ENCODE results near the gene LPP.

Gene LPP

DNA sequence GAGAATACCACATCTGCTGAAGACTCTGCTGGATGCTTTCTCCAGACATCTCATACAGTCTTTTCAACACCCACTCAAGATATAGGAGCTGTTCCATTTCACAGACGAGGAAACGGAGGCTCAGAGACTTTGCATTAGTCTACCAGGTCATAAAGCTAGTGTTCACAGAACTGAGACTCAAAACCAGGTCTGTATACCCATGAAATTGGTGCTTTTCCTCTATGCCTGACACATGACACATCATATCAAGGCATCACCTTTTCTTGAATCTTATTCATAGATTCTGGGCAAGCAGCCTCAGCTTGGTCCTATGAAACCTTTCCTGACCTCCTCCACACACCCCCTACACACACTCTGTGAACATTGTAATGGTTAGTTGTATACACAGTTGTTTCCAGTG lies 101.2 kb downstream of the LPP start:
- DNase-seq: no peak

DNA sequence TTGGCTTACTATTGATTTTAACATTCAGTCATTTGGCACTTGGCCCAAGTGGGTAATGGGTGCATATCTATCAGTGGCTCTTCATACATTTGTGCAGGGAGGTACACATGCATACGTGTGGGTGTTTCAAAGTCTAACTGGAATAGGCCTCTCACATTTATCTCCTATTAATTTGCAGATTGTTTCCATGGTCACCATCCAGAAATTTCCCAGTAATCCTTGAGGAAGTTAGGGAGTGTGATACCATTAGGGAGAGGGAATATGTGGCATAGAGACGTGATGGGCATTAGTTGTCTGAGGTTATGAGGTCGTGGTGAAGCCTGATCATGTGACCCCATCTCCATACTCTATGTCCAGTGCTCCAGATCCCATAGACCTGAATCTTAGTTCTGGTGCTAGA lies 102.8 kb downstream of the LPP start:
- no peak for DNase-seq

DNA sequence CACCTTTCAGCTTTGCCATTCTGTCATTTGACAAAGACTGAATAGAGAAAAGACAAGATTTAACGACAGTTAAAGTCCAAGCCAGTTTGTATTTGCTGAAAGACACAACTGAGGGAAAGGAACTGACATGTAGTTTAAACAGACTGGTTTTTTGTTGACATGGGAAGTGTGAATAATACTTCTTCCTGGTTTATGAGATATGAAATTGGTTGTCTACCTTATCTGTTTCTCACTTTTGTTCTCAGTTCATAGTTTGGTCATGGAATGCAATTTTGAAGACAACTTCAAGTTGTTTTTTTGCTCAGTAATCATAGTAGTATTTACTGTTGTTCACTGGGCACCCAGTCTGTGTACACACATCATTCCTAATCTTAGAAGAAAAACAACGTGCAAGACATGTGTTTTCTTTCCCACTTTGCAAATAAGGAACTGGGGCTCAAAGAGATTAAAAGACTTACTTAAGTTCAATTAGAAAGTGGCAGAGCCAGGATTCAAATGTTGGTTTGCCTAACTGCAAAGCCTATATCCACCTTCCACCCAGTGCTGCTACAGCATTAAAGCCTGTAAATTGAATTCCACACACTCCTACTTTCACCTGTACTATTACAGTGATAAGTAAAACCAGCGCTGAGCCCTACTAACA lies 103.5 kb downstream of the LPP start:
- no peak for DNase-seq

- DNase-seq: no peak
These were observed 105.2 kb downstream of the LPP start for GRCh38 chr3:188259191-188259590.

GRCh38 chr3:188259596-188259995 lies 105.6 kb downstream of the LPP start:
- DNase-seq: no peak

DNA sequence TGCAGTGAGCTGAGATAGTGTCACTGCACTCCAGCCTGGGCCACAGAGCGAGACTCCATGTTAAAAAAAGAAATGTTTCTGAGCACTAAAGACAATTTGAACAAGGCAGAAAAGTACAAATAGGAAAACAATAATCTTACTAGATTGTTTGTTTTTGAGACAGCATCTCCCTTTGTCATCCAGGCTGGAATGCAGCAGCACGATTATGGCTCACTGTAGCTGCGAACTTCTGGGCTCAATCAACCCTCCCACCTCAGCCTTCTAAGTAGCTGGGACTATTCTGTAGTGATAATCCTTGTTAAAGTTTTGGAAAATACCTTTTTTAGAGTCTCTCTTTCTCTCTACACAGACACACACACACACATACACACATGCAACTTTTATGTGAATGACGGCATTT lies 107.1 kb downstream of the LPP start:
- DNase-seq: no peak

- no peak for DNase-seq
These were observed 108.5 kb downstream of the LPP start for GRCh38 chr3:188262488-188262887.

GRCh38 chr3:188262913-188263683 lies 109.1 kb downstream of the LPP start:
- no peak for DNase-seq

- DNase-seq: no peak
These were observed 110.6 kb downstream of the LPP start for GRCh38 chr3:188264226-188265207.

DNA sequence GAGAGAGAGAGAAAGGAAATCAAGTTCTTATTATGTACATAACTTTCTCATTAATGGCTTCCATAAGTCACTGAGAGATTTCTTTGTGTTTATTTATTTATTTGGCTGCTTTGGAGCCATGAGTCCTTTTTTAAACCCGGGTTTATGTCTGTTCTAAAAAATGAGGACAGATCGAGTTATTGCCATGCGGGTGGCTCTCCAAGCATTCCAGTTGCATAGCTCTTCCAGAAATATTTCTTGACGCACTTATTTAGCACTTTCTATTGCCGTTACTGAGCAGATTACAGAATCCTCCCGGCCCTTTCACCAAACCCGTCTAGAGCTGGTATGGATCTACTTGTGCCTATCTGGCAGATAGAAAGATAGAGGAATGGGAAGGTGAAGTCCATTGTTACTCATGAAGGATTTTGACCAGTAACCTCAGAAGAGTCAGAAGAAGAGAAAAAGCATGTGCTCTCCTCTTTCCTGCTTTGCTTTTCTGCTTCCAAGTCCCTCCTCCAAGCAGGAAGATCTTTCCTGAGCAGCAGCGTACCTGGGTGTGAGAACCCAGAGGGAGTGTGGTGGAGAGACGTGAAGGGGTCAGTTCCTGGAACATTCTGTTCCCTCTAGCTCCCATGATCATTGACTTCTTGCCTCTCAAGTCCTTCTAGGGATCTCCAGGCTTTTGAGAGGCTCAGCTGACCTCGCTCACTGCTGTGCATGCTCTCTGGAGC lies 112.8 kb downstream of the LPP start:
- DNase-seq: no peak

- DNase-seq: no peak
These were observed 113.9 kb downstream of the LPP start for GRCh38 chr3:188267790-188268335.

DNA sequence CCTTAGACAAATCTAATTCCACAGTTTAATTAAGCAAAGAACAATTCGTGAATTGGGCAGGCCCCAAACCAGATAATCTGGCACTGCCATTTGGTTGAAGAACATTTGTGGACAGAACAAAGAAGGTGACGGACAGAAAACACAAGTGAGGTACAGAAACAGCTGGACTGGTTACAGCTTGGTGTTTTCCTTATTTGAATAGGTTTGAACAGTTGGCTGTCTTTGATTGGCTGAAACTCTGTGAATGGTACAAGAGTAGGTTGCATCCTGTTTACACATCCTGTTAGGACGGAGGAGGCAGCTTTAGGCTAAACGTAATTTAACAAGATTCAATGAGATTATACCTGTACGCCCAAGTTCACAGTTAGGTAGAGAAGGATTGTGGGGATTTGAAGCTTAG lies 114.4 kb downstream of the LPP start:
- DNase-seq: no peak

DNA sequence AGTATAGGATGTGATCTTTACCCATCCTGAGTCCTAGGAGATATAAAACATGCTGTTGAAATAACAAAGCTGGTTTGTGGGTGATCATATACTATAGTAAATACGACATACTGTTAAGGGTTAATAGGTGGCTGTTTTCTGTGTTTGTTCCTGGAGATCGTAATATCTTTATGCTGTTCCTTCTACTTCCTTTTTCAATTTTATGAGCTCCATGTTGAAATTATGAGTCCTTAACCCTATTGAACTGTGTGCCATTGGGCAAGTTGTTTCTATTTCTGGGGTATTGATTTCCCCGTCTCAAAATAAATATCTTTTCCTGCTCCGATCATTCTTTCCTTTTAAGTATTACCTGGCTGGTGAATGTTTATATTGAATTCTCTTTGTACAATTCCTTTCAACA lies 115.1 kb downstream of the LPP start:
- no peak for DNase-seq

DNA sequence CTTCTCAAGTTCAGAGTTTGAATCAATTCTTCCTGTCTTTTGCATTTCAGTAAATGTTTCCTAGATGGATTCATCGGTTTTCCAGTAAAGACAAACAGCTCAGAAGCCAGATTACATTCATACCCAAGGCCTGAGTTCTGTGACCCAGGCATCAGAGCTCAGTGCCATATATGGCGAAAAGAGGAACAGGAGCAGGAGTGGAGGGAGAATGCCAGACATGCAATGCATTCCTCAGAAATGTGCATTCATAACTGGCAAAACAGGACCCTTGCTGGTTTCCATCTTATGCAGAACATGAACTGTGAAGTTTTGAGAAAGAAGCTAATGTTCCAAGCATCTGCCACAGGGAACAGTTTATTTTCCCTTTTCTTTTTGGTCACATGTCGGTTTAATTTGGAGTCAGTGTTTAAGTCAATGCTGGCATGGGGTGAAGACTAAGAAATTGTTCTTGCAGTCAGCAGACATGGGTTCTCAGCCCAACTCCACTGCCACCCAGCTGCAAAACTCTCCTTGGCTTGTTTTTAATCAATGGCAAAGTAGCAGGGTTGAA lies 116.5 kb downstream of the LPP start:
- no peak for DNase-seq

- DNase-seq: no peak
These were observed 117.4 kb downstream of the LPP start for GRCh38 chr3:188271226-188271914.

DNA sequence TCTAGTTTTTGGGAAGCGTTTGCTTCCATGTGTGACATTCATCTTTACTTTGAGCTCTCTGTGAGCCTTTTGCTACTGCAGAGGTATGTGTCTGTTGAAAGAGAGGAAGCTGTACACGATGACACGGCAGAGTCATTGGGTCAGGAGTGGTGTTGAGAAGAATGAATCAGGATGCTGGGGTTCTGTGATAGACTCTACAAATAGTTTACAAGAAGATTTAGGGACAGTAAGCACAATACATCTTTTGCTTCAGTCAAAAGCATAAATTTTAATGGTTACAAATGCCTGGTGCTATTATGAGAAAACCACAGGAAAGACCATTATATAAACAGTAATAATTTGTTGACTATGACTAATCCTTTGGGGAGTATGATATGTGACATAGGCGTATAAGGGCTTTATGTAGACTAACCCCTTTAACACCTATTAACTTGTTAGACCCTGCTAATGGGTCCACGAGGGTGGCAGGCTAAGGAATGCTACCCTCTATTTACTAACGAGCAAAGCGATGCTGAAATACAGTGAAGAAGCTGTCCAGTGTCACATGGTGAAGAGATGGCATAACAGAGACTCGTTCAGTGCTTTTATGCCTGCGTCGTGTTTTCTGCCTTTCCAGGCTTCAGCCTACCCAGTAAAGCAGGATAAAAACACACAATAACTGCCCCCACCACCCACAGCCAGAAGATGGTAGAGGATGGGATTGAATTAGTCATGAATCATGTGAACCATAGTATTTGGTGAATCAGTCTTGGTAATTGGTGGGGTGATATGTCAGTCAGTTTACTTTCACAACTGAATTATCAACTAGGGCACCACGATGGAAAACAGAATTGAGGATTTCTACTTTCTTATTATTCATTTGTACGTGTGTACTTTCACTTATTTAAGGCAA lies 118.8 kb downstream of the LPP start:
- DNase-seq: no peak

DNA sequence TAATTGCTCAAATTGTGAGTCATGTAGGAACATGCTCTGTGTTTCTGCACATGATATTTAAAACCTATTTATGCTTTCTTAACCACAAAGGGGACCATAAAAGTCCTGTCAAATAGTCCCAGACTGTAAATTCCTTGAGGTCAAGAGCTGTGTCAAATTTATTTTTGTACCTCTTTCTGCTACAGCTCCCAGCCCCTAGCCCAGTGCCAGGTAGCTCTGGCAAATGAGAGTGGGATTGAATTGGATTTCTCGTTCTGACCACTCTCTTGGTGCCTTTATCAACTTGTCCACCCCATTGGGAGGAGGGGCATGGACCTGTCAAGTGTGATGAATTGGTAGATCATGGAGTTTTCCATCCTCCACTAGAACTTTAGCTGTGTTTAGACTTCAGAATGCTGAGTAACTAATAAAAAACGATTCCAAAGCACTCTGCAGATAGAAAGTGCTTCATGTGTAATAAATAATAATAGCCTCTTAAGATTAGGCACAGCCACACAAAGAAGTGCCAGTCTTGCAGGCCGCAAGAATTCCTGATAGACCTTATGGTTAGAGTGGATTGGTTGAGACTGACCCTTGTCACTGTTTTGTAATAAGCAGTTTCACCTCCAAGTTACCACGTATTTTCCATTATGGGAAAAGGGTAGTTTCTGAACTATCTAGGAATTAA lies 120.4 kb downstream of the LPP start:
- DNase-seq: no peak

DNA sequence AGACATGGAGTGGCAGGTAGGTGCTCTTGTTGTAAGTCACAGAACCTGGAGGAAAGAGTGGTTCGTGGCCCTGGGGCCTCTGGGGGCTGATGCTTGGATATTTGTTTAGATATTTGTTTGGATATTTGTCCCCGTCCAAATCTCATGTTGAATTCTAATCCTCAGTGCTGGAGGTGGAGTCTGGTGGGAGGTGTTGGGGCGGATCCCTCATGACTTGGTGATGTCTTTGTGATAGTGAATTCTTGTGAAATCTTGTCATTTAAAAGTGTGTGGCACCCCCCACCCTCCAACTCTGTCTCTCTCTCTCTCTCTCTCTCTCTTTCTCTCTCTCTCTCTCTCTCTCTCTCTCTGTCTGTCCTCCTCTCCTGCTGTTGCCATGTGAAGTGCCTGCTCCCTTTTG lies 122.4 kb downstream of the LPP start:
- DNase-seq: no peak

- DNase-seq: no peak
These were observed 124.9 kb downstream of the LPP start for GRCh38 chr3:188278717-188279324.
